ENCODE data around the gene LYST.

DNA sequence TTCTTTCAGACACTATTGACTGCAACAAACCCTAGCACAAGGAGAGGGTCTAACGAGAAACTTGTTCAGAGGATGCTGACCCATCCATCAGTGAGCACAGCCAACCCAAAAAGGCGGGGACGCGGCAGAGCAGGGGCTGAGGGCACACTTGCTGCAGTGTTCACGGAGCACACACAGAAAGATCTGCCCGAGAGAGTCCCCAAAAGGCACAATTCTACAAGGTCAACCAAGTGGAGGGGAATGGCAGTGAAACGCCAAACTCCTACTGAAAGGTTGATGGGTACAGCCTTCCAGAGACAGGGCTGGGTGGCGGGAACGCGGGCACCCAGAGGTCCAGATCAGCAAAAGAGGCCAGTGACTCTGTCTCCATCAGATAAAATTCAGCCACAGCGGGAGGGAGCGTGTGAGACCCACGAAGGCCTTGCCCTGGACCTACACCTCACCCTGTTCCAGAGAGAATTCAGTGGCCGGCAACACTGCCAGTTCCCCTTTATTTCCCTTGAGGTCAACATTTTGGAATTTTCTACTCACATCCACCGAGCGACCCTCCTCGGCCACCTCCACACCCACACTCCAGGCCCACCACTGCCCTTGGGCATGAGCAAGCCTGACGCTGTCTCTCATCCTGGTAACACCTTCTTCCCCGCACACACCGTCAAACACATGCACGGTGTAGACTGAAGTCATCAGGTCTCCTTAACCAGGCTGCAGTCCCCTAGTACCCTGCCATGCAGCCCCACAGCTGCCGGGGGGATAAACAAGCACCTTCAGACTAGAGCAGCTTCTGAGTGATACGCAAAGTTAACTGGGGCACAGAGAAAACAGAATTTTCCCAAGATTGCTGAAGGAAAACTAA lies 222.6 kb downstream of the LYST start:
- TF ChIP-seq, protein P1, sequence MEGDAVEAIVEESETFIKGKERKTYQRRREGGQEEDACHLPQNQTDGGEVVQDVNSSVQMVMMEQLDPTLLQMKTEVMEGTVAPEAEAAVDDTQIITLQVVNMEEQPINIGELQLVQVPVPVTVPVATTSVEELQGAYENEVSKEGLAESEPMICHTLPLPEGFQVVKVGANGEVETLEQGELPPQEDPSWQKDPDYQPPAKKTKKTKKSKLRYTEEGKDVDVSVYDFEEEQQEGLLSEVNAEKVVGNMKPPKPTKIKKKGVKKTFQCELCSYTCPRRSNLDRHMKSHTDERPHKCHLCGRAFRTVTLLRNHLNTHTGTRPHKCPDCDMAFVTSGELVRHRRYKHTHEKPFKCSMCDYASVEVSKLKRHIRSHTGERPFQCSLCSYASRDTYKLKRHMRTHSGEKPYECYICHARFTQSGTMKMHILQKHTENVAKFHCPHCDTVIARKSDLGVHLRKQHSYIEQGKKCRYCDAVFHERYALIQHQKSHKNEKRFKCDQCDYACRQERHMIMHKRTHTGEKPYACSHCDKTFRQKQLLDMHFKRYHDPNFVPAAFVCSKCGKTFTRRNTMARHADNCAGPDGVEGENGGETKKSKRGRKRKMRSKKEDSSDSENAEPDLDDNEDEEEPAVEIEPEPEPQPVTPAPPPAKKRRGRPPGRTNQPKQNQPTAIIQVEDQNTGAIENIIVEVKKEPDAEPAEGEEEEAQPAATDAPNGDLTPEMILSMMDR (IDR thresholded peaks at IDR 0.05): no peak
- no peak for TF ChIP-seq POLR2A (IDR thresholded peaks at IDR 0.05)
